Measurements from ENCODE around the gene EID3.
A peak's percentile ranks its signal among the peaks of the same experiment; 100 is the strongest.

The EID3 gene

DNA sequence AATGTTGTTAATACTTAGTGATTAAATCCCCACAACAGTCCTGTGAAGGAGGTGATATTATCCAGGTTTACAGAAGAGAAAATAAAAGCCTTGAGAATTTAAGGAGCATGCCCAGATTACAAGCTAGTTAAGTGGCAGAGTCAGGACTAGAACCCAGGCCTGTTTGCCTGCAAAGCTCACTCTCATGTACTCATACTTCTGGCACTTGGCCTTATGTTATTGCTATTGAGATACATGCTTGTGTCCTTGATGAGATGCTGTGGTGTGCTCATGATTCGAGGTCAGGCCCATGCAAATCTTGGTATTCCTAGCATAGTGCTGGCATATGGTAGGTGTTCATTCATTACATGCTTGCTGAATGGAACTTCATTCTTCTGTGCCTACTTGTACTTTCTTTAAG is 7.6 kb upstream of the EID3 start:
- TF ChIP-seq, protein P1, sequence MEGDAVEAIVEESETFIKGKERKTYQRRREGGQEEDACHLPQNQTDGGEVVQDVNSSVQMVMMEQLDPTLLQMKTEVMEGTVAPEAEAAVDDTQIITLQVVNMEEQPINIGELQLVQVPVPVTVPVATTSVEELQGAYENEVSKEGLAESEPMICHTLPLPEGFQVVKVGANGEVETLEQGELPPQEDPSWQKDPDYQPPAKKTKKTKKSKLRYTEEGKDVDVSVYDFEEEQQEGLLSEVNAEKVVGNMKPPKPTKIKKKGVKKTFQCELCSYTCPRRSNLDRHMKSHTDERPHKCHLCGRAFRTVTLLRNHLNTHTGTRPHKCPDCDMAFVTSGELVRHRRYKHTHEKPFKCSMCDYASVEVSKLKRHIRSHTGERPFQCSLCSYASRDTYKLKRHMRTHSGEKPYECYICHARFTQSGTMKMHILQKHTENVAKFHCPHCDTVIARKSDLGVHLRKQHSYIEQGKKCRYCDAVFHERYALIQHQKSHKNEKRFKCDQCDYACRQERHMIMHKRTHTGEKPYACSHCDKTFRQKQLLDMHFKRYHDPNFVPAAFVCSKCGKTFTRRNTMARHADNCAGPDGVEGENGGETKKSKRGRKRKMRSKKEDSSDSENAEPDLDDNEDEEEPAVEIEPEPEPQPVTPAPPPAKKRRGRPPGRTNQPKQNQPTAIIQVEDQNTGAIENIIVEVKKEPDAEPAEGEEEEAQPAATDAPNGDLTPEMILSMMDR (conservative IDR thresholded peaks at IDR 0.05; ENCODE audit: control insufficient read depth, insufficient read depth, low read depth, low read length), result no peak
- H3K4me3 ChIP-seq (ENCODE audit: control insufficient read depth, low read depth, low read length), result no peak overlapping the region
- DNase-seq (ENCODE audit: low read depth), result no peak

DNA sequence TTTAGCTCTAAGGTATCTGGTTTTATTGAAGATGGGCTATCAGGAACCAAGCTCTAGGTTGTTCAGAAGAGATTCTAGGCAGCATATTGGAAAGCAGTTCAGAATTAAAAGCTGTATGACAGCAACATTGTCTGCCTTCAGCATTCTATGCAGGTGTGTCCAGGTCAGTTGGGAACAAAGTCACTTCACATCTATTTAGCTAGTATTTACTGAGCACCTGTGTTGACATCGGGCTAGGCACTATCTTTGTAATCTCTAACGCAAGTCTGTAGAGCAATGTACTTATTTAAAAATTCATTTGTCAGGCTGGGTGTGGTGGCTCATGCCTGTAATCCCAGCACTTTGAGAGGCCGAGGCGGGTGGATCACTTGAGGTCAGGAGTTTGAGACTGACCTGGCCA is 6.8 kb upstream of the EID3 start:
- DNase-seq (ENCODE audit: low read depth), result no peak
- no peak overlapping the region for H3K4me3 ChIP-seq (ENCODE audit: control insufficient read depth, low read depth, low read length)
- TF ChIP-seq, protein P1 (conservative IDR thresholded peaks at IDR 0.05; ENCODE audit: control insufficient read depth, insufficient read depth, low read depth, low read length), result no peak

DNA sequence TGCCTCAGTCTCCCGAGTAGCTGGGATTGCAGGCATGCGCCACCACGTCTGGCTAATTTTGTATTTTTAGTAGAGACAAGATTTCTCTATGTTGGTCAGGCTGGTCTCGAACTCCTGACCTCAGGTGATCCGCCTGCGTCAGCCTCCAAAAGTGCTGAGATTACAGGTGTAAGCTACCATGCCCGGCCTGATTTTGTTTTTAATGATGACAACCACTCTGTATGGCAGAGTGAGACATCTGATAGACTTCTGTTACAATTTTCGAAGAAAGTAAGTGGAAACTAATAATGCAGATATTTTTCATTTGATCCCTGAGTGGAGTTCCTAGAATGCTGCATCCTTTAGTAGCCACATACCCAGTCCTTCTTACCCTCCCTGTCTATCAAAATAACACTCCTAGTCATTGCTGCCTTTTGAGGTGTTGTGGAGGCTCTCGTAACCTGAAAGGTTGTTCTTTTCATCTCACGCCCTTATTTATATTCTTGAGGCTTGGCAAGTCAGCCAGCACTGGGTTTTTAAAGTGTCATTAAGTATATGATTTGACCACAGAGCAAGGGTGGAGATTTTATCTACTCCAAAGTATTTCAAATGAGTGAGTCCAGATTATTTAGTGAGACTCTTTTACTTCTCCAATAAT is 5.9 kb upstream of the EID3 start:
- H3K4me3 ChIP-seq (ENCODE audit: control insufficient read depth, low read depth, low read length), result no peak overlapping the region
- no peak for DNase-seq (ENCODE audit: low read depth)
- TF ChIP-seq, protein P1 (conservative IDR thresholded peaks at IDR 0.05; ENCODE audit: control insufficient read depth, insufficient read depth, low read depth, low read length), result no peak

DNA sequence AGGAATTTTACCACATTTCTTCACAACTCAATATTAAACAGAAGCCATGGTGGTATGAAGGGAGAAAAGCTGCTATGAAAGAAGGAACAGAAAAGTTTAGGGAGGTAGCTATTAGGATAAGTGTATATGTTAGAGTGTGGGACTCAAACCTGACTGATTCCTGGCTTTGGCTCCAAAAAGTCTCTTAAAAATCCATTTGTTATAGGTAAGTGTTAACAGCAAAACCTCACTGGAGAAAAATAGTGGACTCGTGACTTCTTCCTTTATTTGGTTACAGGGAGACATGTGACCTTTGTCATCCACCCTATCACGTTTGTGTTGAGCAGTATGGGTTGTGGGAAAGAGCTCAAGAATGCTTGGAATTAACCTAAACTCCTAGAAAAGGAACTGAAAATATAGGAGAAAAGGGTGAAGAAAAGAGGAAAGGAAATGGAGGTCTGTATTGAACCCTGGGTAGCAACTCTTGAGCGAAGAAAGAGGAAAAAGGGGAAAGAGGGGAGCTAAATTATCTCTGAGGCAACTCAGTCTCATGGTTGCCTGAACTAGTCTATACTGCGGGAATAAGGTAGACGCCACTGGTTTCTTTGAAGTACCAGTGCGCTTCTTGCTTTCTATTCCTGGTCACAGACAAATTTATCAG is 3.6 kb upstream of the EID3 start:
- H3K4me3 ChIP-seq (ENCODE audit: control insufficient read depth, low read depth, low read length), result no peak overlapping the region
- TF ChIP-seq, protein P1 (conservative IDR thresholded peaks at IDR 0.05; ENCODE audit: control insufficient read depth, insufficient read depth, low read depth, low read length), result no peak
- no peak for DNase-seq (ENCODE audit: low read depth)

DNA sequence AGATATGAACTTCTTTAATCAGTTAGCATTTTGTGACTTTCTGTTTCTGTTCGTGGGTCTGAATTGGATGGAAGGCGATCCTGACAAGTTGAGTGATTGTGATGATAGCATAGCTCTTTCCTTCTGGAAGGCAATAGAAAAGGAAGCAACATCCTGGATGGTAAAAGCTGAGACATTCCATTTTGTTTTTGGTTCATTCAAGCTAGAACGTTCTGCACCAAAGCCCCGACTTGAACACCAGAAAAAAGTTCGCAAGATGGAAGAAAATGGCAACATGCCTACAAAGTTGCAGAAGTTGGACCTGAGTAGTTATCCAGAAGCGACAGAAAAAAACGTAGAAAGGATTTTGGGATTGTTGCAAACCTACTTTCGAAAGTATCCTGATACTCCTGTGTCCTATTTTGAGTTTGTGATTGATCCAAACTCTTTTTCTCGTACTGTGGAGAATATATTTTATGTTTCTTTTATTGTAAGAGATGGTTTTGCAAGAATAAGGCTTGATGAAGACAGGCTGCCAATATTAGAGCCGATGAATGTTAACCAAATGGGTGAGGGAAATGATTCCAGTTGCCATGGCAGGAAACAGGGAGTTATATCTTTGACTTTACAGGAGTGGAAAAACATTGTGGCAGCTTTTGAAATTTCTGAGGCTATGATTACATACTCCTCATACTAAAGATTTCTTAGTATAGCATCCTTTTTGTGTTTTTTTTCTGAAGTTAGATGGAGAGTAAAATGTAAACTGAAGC is 896 bp downstream of the EID3 start:
- no peak for DNase-seq (ENCODE audit: low read depth)
- peak overlapping the region; percentile 43 for H3K4me3 ChIP-seq (ENCODE audit: control insufficient read depth, low read depth, low read length)

DNA sequence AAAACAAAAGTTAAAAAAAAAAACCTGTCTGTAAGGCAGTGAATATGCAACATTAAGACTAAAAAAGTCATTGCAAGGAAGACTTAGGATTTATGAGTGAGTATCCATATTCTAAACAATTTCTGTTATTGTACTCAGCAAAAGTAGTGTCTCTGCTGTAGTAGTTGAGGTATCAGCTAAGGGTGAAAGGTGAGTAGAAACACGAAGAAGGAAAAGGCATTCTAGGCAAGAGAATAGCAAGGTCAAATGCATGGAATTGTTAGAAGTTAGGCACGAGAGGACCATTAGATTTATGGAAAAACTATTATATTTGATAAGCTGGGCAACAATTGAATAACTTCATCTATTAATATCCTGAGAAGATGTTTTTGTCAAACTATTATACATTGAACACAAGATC is 1.8 kb downstream of the EID3 start:
- TF ChIP-seq, protein P1 (conservative IDR thresholded peaks at IDR 0.05; ENCODE audit: control insufficient read depth, insufficient read depth, low read depth, low read length), result no peak
- no peak overlapping the region for H3K4me3 ChIP-seq (ENCODE audit: control insufficient read depth, low read depth, low read length)
- DNase-seq (ENCODE audit: low read depth), result no peak

More for the DNA sequence above, 896 bp downstream of the EID3 start:
- TF ChIP-seq, protein P1 (conservative IDR thresholded peaks at IDR 0.05; ENCODE audit: control insufficient read depth, insufficient read depth, low read depth, low read length), result no peak

All from fibroblast of mammary gland (primary cell).